Measurements from ENCODE around the gene BLID. TPM values are rescaled to one million over a fixed set of nuclear protein-coding genes. Genes with fewer than 3 reads are reported as not detected.

Gene BLID
- total and polyA plus RNA-seq, 2 donors from 2014 or later, result not detected

GRCh38 chr11:122146475-122146874, 30.5 kb upstream of the BLID start:
- DNase-seq, result no peak
- TF ChIP-seq CTCF (IDR thresholded peaks at IDR 0.05; ENCODE audit: borderline replicate concordance, extremely low read depth, insufficient read depth), result no peak
- no peaks in the 10 kb centered on the region for H3K4me1 ChIP-seq (ENCODE audit: control insufficient read depth in 2 of 3, insufficient read depth in 2 of 3, low read depth in 1 of 3, low read length in 3 of 3)
- no peaks in the 10 kb centered on the region for H3K36me3 ChIP-seq (ENCODE audit: control insufficient read depth in 2 of 3, insufficient read depth in 3 of 3, low read length in 3 of 3)
- no peaks in the 10 kb centered on the region for H3K27me3 ChIP-seq (ENCODE audit: control insufficient read depth, insufficient read depth, low read length)
- no peak overlapping the region for H3K4me3 ChIP-seq (ENCODE audit: low read length in 3 of 3)
- FAIRE-seq, result no peak
- no peak overlapping the region for H3K27ac ChIP-seq (ENCODE audit: low read depth in 2 of 2, low read length in 2 of 2)
- intact Hi-C loops (cut with DNase I), result no loop called here
- no peaks in the 10 kb centered on the region for H3K9me3 ChIP-seq (ENCODE audit: control insufficient read depth in 2 of 3, insufficient read depth in 1 of 3, low read length in 3 of 3)
- H3K9ac ChIP-seq (ENCODE audit: low read length in 3 of 3), result no peak overlapping the region

- Histone ChIP-seq H3K36me3 (ENCODE audit: control insufficient read depth in 2 of 3, insufficient read depth in 3 of 3, low read length in 3 of 3) (no peaks in the 10 kb centered on the region), H3K4me1 (ENCODE audit: control insufficient read depth in 2 of 3, insufficient read depth in 2 of 3, low read depth in 1 of 3, low read length in 3 of 3) (no peaks in the 10 kb centered on the region), H3K9me3 (ENCODE audit: control insufficient read depth in 2 of 3, insufficient read depth in 1 of 3, low read length in 3 of 3) (no peaks in the 10 kb centered on the region), H3K27me3 (ENCODE audit: control insufficient read depth, insufficient read depth, low read length) (no peaks in the 10 kb centered on the region), H3K9ac (ENCODE audit: low read length in 3 of 3) (no peak overlapping the region), H3K4me3 (ENCODE audit: low read length in 3 of 3) (no peak overlapping the region), H3K27ac (ENCODE audit: low read depth in 2 of 2, low read length in 2 of 2) (no peak overlapping the region)
- TF ChIP-seq CTCF (IDR thresholded peaks at IDR 0.05; ENCODE audit: borderline replicate concordance, extremely low read depth, insufficient read depth), result no peak
- DNase-seq (no peak), FAIRE-seq (no peak)
- intact Hi-C loops (cut with DNase I), result no loop called here
Measured at GRCh38 chr11:122145715-122146274, 29.8 kb upstream of the BLID start.

DNA sequence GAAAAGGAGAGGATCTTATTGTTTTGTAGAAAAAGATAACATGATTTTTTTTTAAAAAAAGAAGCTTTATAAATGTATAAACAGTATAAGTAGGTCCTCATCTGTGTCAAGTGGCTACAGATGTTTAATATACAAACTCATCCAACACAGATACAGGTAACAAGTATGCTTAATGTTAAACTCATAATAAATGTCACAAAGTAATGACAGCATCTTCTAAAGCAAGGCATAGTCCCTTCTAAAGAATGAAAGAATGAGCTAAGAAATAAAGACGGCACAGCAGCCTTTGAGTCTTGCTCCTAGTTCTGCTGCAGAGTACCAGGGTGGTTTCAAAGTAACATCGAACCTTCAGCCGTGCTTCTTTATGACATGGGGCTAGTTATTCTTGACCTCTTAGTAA, 28.7 kb upstream of the BLID start:
- FAIRE-seq, result no peak
- H3K36me3 ChIP-seq (ENCODE audit: control insufficient read depth in 2 of 3, insufficient read depth in 3 of 3, low read length in 3 of 3), result no peaks in the 10 kb centered on the region
- H3K27ac ChIP-seq (ENCODE audit: low read depth in 2 of 2, low read length in 2 of 2), result no peak overlapping the region
- no peak overlapping the region for H3K9ac ChIP-seq (ENCODE audit: low read length in 3 of 3)
- DNase-seq, result no peak
- no peak for TF ChIP-seq CTCF (IDR thresholded peaks at IDR 0.05; ENCODE audit: borderline replicate concordance, extremely low read depth, insufficient read depth)
- H3K9me3 ChIP-seq (ENCODE audit: control insufficient read depth in 2 of 3, insufficient read depth in 1 of 3, low read length in 3 of 3), result no peaks in the 10 kb centered on the region
- H3K4me3 ChIP-seq (ENCODE audit: low read length in 3 of 3), result no peak overlapping the region
- H3K4me1 ChIP-seq (ENCODE audit: control insufficient read depth in 2 of 3, insufficient read depth in 2 of 3, low read depth in 1 of 3, low read length in 3 of 3), result no peaks in the 10 kb centered on the region
- no peaks in the 10 kb centered on the region for H3K27me3 ChIP-seq (ENCODE audit: control insufficient read depth, insufficient read depth, low read length)
- intact Hi-C loops (cut with DNase I), result no loop called here

DNA sequence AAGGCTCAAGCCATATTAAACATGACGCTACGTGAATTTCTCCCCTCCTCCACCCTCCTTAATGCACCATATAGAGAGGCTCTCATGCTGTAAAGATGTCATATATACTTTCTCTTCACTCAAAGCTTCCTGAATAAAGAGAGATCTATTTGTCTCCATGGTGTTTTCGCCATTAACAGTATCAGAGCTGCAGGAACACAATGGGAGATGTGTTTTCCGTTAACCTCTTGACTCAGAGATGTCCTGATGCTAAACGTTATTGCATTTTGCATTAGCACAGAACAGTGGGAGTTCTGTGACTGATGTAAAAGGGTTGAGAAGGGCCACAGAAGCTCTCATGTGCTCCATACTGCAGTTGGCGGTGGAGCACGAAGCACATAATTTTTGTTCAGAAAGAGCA, 25.7 kb upstream of the BLID start:
- Histone ChIP-seq H3K9me3 (ENCODE audit: control insufficient read depth in 2 of 3, insufficient read depth in 1 of 3, low read length in 3 of 3) (no peaks in the 10 kb centered on the region), H3K9ac (ENCODE audit: low read length in 3 of 3) (no peak overlapping the region), H3K4me3 (ENCODE audit: low read length in 3 of 3) (no peak overlapping the region), H3K36me3 (ENCODE audit: control insufficient read depth in 2 of 3, insufficient read depth in 3 of 3, low read length in 3 of 3) (no peaks in the 10 kb centered on the region), H3K27ac (ENCODE audit: low read depth in 2 of 2, low read length in 2 of 2) (no peak overlapping the region), H3K4me1 (ENCODE audit: control insufficient read depth in 2 of 3, insufficient read depth in 2 of 3, low read depth in 1 of 3, low read length in 3 of 3) (no peaks in the 10 kb centered on the region), H3K27me3 (ENCODE audit: control insufficient read depth, insufficient read depth, low read length) (no peaks in the 10 kb centered on the region)
- intact Hi-C loops (cut with DNase I), result no loop called here
- FAIRE-seq (no peak), DNase-seq (no peak)
- TF ChIP-seq CTCF (IDR thresholded peaks at IDR 0.05; ENCODE audit: borderline replicate concordance, extremely low read depth, insufficient read depth), result no peak

Data from kidney (tissue), 14 donors.